GM12801 (cell line): ENCODE data around the gene SOX9.

Experiments used
- TF ChIP-seq, protein P1 (sequence below): IDR thresholded peaks from one replicate; pipeline ENCODE4 v1.5.1; 2011; ENCODE audit warnings: control low read depth; ENCODE audit not compliant: insufficient read length; ENCODE audit errors: extremely low read depth

Gene SOX9

GRCh38 chr17:72118335-72119076, 2.3 kb upstream of the SOX9 start:
- TF ChIP-seq, protein P1, sequence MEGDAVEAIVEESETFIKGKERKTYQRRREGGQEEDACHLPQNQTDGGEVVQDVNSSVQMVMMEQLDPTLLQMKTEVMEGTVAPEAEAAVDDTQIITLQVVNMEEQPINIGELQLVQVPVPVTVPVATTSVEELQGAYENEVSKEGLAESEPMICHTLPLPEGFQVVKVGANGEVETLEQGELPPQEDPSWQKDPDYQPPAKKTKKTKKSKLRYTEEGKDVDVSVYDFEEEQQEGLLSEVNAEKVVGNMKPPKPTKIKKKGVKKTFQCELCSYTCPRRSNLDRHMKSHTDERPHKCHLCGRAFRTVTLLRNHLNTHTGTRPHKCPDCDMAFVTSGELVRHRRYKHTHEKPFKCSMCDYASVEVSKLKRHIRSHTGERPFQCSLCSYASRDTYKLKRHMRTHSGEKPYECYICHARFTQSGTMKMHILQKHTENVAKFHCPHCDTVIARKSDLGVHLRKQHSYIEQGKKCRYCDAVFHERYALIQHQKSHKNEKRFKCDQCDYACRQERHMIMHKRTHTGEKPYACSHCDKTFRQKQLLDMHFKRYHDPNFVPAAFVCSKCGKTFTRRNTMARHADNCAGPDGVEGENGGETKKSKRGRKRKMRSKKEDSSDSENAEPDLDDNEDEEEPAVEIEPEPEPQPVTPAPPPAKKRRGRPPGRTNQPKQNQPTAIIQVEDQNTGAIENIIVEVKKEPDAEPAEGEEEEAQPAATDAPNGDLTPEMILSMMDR, result no peak

GRCh38 chr17:72119077-72119872, 1.5 kb upstream of the SOX9 start:
- TF ChIP-seq, protein P1, result no peak

DNA sequence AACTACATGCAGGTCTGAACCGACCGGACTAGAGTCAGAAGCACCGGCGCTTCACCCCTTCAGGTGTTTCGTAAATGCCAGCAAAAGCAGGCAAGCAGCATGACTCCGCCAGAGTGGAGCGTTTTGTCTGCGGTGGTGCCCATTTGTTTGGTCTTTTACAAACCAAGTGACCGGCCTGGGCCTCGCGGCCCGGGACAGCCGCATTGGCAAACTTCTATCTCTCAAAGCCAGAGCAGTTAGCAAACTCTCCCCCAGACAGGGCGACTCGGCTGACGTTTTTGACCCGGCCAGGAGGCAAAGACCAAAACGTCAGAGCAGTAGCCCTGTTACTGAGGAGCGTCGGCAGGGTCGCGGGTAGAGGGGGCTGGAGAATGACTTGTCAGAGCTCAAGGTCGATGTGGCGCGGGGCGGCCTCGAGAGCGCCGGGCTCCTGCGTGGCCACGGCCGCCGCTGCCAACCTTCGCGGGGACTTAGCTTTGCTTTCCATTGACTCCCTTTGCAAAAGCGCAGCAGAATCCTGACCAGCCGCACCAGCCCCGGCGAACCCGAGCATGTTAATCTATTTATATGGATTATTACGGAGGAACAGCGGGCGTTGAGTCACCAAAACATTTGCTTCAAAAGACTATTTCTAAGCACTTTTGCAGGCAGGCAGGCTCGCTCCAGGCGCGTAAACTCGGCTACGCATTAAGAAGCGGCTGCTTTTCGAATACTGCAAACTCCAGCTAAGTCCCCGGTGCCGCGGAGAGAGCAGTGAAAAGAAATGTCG, 763 bp upstream of the SOX9 start:
- TF ChIP-seq, protein P1, result no peak

DNA sequence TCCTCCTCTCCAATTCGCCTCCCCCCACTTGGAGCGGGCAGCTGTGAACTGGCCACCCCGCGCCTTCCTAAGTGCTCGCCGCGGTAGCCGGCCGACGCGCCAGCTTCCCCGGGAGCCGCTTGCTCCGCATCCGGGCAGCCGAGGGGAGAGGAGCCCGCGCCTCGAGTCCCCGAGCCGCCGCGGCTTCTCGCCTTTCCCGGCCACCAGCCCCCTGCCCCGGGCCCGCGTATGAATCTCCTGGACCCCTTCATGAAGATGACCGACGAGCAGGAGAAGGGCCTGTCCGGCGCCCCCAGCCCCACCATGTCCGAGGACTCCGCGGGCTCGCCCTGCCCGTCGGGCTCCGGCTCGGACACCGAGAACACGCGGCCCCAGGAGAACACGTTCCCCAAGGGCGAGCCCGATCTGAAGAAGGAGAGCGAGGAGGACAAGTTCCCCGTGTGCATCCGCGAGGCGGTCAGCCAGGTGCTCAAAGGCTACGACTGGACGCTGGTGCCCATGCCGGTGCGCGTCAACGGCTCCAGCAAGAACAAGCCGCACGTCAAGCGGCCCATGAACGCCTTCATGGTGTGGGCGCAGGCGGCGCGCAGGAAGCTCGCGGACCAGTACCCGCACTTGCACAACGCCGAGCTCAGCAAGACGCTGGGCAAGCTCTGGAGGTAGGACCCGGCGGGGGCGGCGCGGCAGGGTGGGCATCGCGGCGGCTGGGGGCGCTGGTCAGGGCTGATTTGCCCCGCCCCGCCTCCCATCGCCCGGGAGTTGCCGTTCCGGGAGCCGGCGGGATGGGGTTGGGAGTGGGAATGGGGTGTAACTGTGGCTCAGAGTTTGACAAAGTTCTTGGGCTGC, 567 bp downstream of the SOX9 start:
- TF ChIP-seq, protein P1, result no peak

GRCh38 chr17:72122010-72122764, 1.4 kb downstream of the SOX9 start:
- TF ChIP-seq, protein P1, result no peak

DNA sequence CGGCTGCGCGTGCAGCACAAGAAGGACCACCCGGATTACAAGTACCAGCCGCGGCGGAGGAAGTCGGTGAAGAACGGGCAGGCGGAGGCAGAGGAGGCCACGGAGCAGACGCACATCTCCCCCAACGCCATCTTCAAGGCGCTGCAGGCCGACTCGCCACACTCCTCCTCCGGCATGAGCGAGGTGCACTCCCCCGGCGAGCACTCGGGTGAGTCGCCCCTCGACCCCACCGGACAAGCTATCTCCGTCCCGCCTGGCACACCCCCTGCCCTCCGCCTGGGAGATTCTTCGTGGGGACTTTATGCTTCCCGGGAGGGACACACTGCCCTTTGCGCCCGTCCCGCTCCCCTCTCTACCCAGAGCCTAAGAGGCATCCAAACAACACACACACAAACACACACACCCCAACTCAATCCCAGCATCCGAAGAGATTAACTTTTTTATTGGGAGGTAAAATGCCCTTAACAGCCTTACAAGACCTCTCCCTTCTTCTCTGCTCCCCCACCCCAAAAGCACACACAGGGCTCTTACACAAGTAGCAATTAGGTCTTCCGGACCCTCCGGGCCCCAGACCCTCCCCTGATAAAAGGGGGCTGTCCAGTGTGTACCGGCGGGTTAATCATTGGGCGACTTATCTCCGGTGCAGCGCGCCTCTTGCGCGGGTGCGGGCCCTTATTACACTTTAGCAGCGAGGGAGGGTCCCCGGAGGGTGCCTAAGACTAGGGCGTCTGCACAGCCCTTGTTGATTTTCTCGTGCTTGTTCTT, 2.1 kb downstream of the SOX9 start:
- TF ChIP-seq, protein P1, result no peak
